Hepatocyte (in vitro differentiated cells): ENCODE measurements around the gene TUBA8.

Experiments
- CTCF ChIP-seq: fragments of 200-600 bp; sonication (generic); IDR thresholded peaks from 2 replicates; pipeline ENCODE4 v1.5.1; 2016; ENCODE audit warnings: antibody characterized with exemption, mild to moderate bottlenecking; ENCODE audit not compliant: poor library complexity
- EZH2phosphoT487 ChIP-seq: fragments of 200-600 bp; sonication (generic); IDR thresholded peaks from one replicate; pipeline ENCODE4 v1.6.1; 2018; ENCODE audit warnings: antibody characterized with exemption, mild to moderate bottlenecking, low read depth, moderate library complexity; ENCODE audit not compliant: unreplicated experiment, severe bottlenecking

- TF ChIP-seq CTCF: no peak
- TF ChIP-seq EZH2phosphoT487: no peak
Observed at GRCh38 chr22:18146389-18146753, 35.8 kb downstream of the TUBA8 start.
